ENCODE data around the gene ATG16L1. TPM values are rescaled to one million over a fixed set of nuclear protein-coding genes. Genes with fewer than 3 reads are reported as not detected.

Gene ATG16L1
- total RNA-seq, 1 experiment from 2014 or later, result 43.2 TPM

GRCh38 chr2:233301248-233301647 is 49.8 kb downstream of the ATG16L1 start:
- Histone ChIP-seq H3K4me1 (ENCODE audit: insufficient read depth, low read length, poor library complexity, severe bottlenecking) (no peaks in the 10 kb centered on the region), H3K36me3 (ENCODE audit: insufficient read depth, low read length, poor library complexity, severe bottlenecking) (no peaks in the 10 kb centered on the region), H3K27ac (ENCODE audit: low read depth, low read length, poor library complexity, severe bottlenecking) (no peak overlapping the region), H3K9me3 (ENCODE audit: low read depth, low read length, poor library complexity, severe bottlenecking) (no peaks in the 10 kb centered on the region), H3K27me3 (replicated peaks; ENCODE audit: insufficient read depth, low read depth, low read length, poor library complexity) (no peaks in the 10 kb centered on the region), H3K4me3 (ENCODE audit: low read depth, low read length, poor library complexity, severe bottlenecking) (no peak overlapping the region)
- ChIA-PET POLR2A (ENCODE audit: low non-redundant PET) (no interaction called here), CTCF (no interaction called here)
- intact Hi-C loops (cut with micrococcal nuclease; ENCODE audit: unreplicated experiment), result no loop called here
- no peak for DNase-seq (ENCODE audit: low spot score)
- BruUV-seq (replicated peaks), result no TSS peak
- TF ChIP-seq EZH2 (IDR thresholded peaks at IDR 0.05; ENCODE audit: borderline replicate concordance, low read depth, low read length, poor library complexity, severe bottlenecking) (no peak), CTCF (conservative IDR thresholded peaks at IDR 0.05; ENCODE audit: low read depth, low read length) (no peak)

DNA sequence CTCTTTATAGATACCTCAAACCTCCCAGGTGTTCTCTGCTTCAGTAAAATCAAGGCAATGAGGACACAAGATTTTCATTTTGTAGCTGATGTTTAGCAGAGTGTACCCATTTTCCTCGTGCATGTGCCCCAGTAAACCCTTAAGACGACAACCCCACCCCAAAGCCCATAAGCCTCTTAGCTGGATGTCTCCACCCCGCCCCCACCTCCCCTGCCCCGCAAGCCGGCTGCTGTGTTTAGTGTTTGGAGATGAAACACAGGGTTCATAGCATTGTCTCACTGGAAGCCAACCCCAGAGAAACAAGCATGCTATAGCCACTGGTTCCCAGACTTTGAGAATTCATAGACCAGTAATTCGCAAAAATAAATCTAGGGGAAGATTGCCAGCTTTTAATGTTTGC is 50.3 kb downstream of the ATG16L1 start:
- no peaks in the 10 kb centered on the region for H3K9me3 ChIP-seq (ENCODE audit: low read depth, low read length, poor library complexity, severe bottlenecking)
- no peak overlapping the region for H3K4me3 ChIP-seq (ENCODE audit: low read depth, low read length, poor library complexity, severe bottlenecking)
- no peak overlapping the region for H3K27ac ChIP-seq (ENCODE audit: low read depth, low read length, poor library complexity, severe bottlenecking)
- no peaks in the 10 kb centered on the region for H3K4me1 ChIP-seq (ENCODE audit: insufficient read depth, low read length, poor library complexity, severe bottlenecking)
- no TSS peak for BruUV-seq (replicated peaks)
- DNase-seq (ENCODE audit: low spot score), result no peak
- intact Hi-C loops (cut with micrococcal nuclease; ENCODE audit: unreplicated experiment), result no loop called here
- POLR2A ChIA-PET (ENCODE audit: low non-redundant PET), result no interaction called here
- CTCF ChIA-PET, result no interaction called here
- TF ChIP-seq CTCF (conservative IDR thresholded peaks at IDR 0.05; ENCODE audit: low read depth, low read length), result no peak
- no peak for TF ChIP-seq EZH2 (IDR thresholded peaks at IDR 0.05; ENCODE audit: borderline replicate concordance, low read depth, low read length, poor library complexity, severe bottlenecking)
- H3K27me3 ChIP-seq (replicated peaks; ENCODE audit: insufficient read depth, low read depth, low read length, poor library complexity), result no peaks in the 10 kb centered on the region
- no peaks in the 10 kb centered on the region for H3K36me3 ChIP-seq (ENCODE audit: insufficient read depth, low read length, poor library complexity, severe bottlenecking)

DNA sequence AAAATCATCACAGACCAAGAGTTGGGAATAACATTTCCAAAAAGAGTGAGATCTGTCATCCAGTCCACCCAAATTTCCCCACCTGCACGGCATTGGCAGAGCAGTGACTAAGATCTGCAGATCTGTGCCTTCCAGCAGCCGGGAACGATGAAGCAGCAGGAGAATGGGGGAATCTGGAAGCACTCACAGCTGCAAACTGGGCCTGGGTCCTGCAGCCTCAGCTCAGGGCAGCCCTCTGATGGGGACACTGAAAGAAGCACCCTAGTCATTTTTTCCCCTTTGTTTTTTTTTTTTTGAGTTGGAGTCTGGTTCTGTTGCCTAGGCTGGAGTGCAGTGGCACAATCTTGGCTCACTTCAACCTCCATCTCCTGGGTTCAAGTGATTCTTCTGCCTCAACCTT is 51.8 kb downstream of the ATG16L1 start:
- CTCF ChIA-PET, result no interaction called here
- BruUV-seq (replicated peaks), result no TSS peak
- POLR2A ChIA-PET (ENCODE audit: low non-redundant PET), result interaction anchor here (0.7 kb wide), 1 partner anchor 27 kb away, joined by 7 read pairs; no protein-coding TSS in a partner anchor
- no peaks in the 10 kb centered on the region for H3K4me1 ChIP-seq (ENCODE audit: insufficient read depth, low read length, poor library complexity, severe bottlenecking)
- TF ChIP-seq CTCF (conservative IDR thresholded peaks at IDR 0.05; ENCODE audit: low read depth, low read length) (no peak), EZH2 (IDR thresholded peaks at IDR 0.05; ENCODE audit: borderline replicate concordance, low read depth, low read length, poor library complexity, severe bottlenecking) (no peak)
- no peaks in the 10 kb centered on the region for H3K27me3 ChIP-seq (replicated peaks; ENCODE audit: insufficient read depth, low read depth, low read length, poor library complexity)
- H3K9me3 ChIP-seq (ENCODE audit: low read depth, low read length, poor library complexity, severe bottlenecking), result no peaks in the 10 kb centered on the region
- no peaks in the 10 kb centered on the region for H3K36me3 ChIP-seq (ENCODE audit: insufficient read depth, low read length, poor library complexity, severe bottlenecking)
- DNase-seq (ENCODE audit: low spot score), result no peak
- no peak overlapping the region for H3K4me3 ChIP-seq (ENCODE audit: low read depth, low read length, poor library complexity, severe bottlenecking)
- H3K27ac ChIP-seq (ENCODE audit: low read depth, low read length, poor library complexity, severe bottlenecking), result no peak overlapping the region
- intact Hi-C loops (cut with micrococcal nuclease; ENCODE audit: unreplicated experiment), result no loop called here
